ENCODE measurements around the gene AOC2. TPM values are rescaled to one million over a fixed set of nuclear protein-coding genes. Genes with fewer than 3 reads are reported as not detected.

Gene AOC2
- polyA plus RNA-seq, 3 donors, result 0.09 to 1.6 TPM; not detected in 1

- H3K36me3 ChIP-seq (replicated peaks in 1 of 2; ENCODE audit: control insufficient read depth in 1 of 2, insufficient read depth in 2 of 2, low read length in 2 of 2), result no peaks in the 10 kb centered on the region
- Mint-ChIP-seq H3K4me3 (no peak overlapping the region), H3K27me3 (ENCODE audit: low read depth in 3 of 3) (peaks cover 2 to 9% (median 6%) of the 10 kb centered on the region in 3 donors), H3K27ac (no peak overlapping the region), H3K9me3 (peaks cover 5 to 18% (median 14%) of the 10 kb centered on the region in 7 donors), H3K4me1 (no peaks in the 10 kb centered on the region), H3K36me3 (peaks cover 0 to 3% of the 10 kb centered on the region in 2 donors)
- H2AFZ ChIP-seq (ENCODE audit: insufficient read depth, low read depth, low read length, poor library complexity, severe bottlenecking), result no peak overlapping the region
- H3K27ac ChIP-seq (ENCODE audit: low read depth in 1 of 2, low read length in 2 of 2), result no peak overlapping the region
- intact Hi-C loops (cut with micrococcal nuclease), result no loop called here
- 92% methylated on average over 8 of the region's 12 CpGs for WGBS (ENCODE audit: insufficient coverage)
- H3K79me2 ChIP-seq (ENCODE audit: insufficient read depth, low read length), result no peaks in the 10 kb centered on the region
- H3K9me3 ChIP-seq (replicated peaks in 1 of 2; ENCODE audit: control insufficient read depth in 1 of 2, insufficient read depth in 1 of 2, low read length in 2 of 2), result peaks cover 0 to 10% of the 10 kb centered on the region in 2 donors
- TF ChIP-seq CTCF (IDR thresholded peaks at IDR 0.05), result no peak
- no peaks in the 10 kb centered on the region for H4K20me1 ChIP-seq (ENCODE audit: insufficient read depth, low read length)
- no peak overlapping the region for H3K4me2 ChIP-seq (replicated peaks; ENCODE audit: extremely low read depth, low read length, poor library complexity, severe bottlenecking)
- no peak for DNase-seq
- H3K27me3 ChIP-seq (ENCODE audit: control insufficient read depth in 2 of 2, insufficient read depth in 2 of 2, low read length in 2 of 2), result no peaks in the 10 kb centered on the region
- no peak overlapping the region for H3K4me3 ChIP-seq (replicated peaks in 1 of 3; ENCODE audit: low read depth in 2 of 3, low read length in 3 of 3)
- H3K4me1 ChIP-seq (ENCODE audit: control insufficient read depth in 1 of 2, insufficient read depth in 2 of 2, low read length in 2 of 2), result no peaks in the 10 kb centered on the region
- H3K9ac ChIP-seq (ENCODE audit: insufficient read depth, low read length, poor library complexity, severe bottlenecking), result no peak overlapping the region
Observed at GRCh38 chr17:42868338-42868737, 24.0 kb downstream of the AOC2 start.

- peaks cover 3% of the 10 kb centered on the region for H3K4me1 Mint-ChIP-seq
- WGBS (ENCODE audit: insufficient coverage), result 95% methylated on average over 3 of the region's 4 CpGs
- no peak overlapping the region for H3K4me3 Mint-ChIP-seq
- peaks cover 5 to 18% (median 14%) of the 10 kb centered on the region in 7 donors for H3K9me3 Mint-ChIP-seq
- Histone ChIP-seq H3K27me3 (ENCODE audit: control insufficient read depth in 2 of 2, insufficient read depth in 2 of 2, low read length in 2 of 2) (no peaks in the 10 kb centered on the region), H3K9ac (ENCODE audit: insufficient read depth, low read length, poor library complexity, severe bottlenecking) (no peak overlapping the region), H3K4me2 (replicated peaks; ENCODE audit: extremely low read depth, low read length, poor library complexity, severe bottlenecking) (no peak overlapping the region), H3K27ac (ENCODE audit: low read depth in 1 of 2, low read length in 2 of 2) (no peak overlapping the region), H3K4me3 (replicated peaks in 1 of 3; ENCODE audit: low read depth in 2 of 3, low read length in 3 of 3) (no peak overlapping the region), H4K20me1 (ENCODE audit: insufficient read depth, low read length) (no peaks in the 10 kb centered on the region), H3K9me3 (replicated peaks in 1 of 2; ENCODE audit: control insufficient read depth in 1 of 2, insufficient read depth in 1 of 2, low read length in 2 of 2) (peaks cover 0 to 10% of the 10 kb centered on the region in 2 donors), H3K4me1 (ENCODE audit: control insufficient read depth in 1 of 2, insufficient read depth in 2 of 2, low read length in 2 of 2) (no peaks in the 10 kb centered on the region), H3K36me3 (replicated peaks in 1 of 2; ENCODE audit: control insufficient read depth in 1 of 2, insufficient read depth in 2 of 2, low read length in 2 of 2) (no peaks in the 10 kb centered on the region), H3K79me2 (ENCODE audit: insufficient read depth, low read length) (no peaks in the 10 kb centered on the region), H2AFZ (ENCODE audit: insufficient read depth, low read depth, low read length, poor library complexity, severe bottlenecking) (no peak overlapping the region)
- no peak for DNase-seq
- no peak overlapping the region for H3K27ac Mint-ChIP-seq
- H3K27me3 Mint-ChIP-seq (ENCODE audit: low read depth in 3 of 3), result peaks cover 0 to 7% (median 4%) of the 10 kb centered on the region in 3 donors
- peaks cover 0 to 3% of the 10 kb centered on the region in 2 donors for H3K36me3 Mint-ChIP-seq
- intact Hi-C loops (cut with micrococcal nuclease), result no loop called here
- no peak for TF ChIP-seq CTCF (IDR thresholded peaks at IDR 0.05)
Observed at GRCh38 chr17:42871647-42872046, 27.3 kb downstream of the AOC2 start.
